ENCODE results near the gene ZSWIM1. TPM values are rescaled to one million over a fixed set of nuclear protein-coding genes. Genes with fewer than 3 reads are reported as not detected.

Gene ZSWIM1
- total and polyA plus RNA-seq, 10 of the 15 experiments (the other 5 are each of a cell fraction or from before 2014, with no cell fraction given) = 2.4 to 16.0 (median 9.8) TPM

GRCh38 chr20:45867819-45868176, 13.2 kb upstream of the ZSWIM1 start:
- ChIA-PET SMC1A (ENCODE audit: uncharacterized antibody, unreplicated experiment) (interaction anchor here (0.7 to 1.4 kb wide), 2 partner anchors 10 to 1639 kb away, joined by 3 to 5 read pairs; no protein-coding TSS in a partner anchor), POLR2A (no interaction called here), CTCF (interaction anchor here (1.4 kb wide), 1 partner anchor 13 kb away, joined by 3 read pairs; the partner anchor contains the start of gene ZSWIM1), RAD21 (ENCODE audit: unreplicated experiment) (no interaction called here)
- no peak for TF ChIP-seq PKNOX1 (IDR thresholded peaks at IDR 0.05)
- H2AFZ ChIP-seq (ENCODE audit: control insufficient read depth, low read depth, low read length) = no peak overlapping the region
- no peak overlapping the region for H3K27ac ChIP-seq (ENCODE audit: control insufficient read depth, insufficient read depth)
- intact Hi-C loops (cut with micrococcal nuclease; ENCODE audit: unreplicated experiment) = no loop called here
- no peak overlapping the region for H3K9ac ChIP-seq (ENCODE audit: control insufficient read depth, insufficient read depth, low read length)
- no peaks in the 10 kb centered on the region for H3K79me2 ChIP-seq (ENCODE audit: control insufficient read depth, insufficient read depth, low read length)
- H4K20me1 ChIP-seq (ENCODE audit: control insufficient read depth, insufficient read depth) = no peaks in the 10 kb centered on the region
- H3K4me3 ChIP-seq = no peak overlapping the region
- H3K4me1 ChIP-seq (ENCODE audit: control insufficient read depth, insufficient read depth, low read length) = no peaks in the 10 kb centered on the region
- ATAC-seq (no peak), DNase-seq (ENCODE audit: low read depth, low spot score) (no peak), FAIRE-seq (no peak)
- H3K27me3 ChIP-seq (replicated peaks in 1 of 2; ENCODE audit: control insufficient read depth in 2 of 2, insufficient read depth in 2 of 2, low read length in 1 of 2) = no peaks in the 10 kb centered on the region
- in situ Hi-C loops (cut with MboI) = no loop called here
- BruUV-seq (replicated peaks) = no TSS peak
- H3K4me2 ChIP-seq (ENCODE audit: control insufficient read depth, insufficient read depth) = no peak overlapping the region
- no peaks in the 10 kb centered on the region; a peak in 1 of 4 replicates for H3K36me3 ChIP-seq (ENCODE audit: control insufficient read depth in 2 of 2, insufficient read depth in 2 of 2, low read length in 1 of 2)
- H3K9me3 ChIP-seq (replicated peaks; ENCODE audit: control insufficient read depth, insufficient read depth, low read length) = no peaks in the 10 kb centered on the region

DNA sequence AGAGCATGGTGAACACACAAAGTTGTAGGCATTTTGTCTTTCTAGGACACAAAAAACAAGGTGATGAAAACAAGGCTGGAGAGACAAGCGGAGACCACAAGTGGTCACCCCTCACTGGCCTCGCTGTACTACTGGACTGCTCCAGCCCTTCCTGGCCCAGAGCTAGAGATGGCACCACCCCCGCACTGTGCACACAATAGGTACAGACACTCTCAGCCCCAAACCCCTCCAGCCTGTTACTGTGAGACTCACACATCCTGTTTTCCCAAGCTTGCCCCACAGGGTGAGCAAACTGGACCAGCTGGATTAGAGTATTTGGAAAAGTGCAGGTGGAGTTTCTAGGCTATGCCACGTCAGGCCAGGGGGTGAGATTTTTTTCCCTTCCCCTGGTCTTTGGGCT, 8.4 kb upstream of the ZSWIM1 start:
- FAIRE-seq = no peak
- ChIA-PET RAD21 (ENCODE audit: unreplicated experiment) (no interaction called here), CTCF (interaction anchor here (1.2 kb wide), 1 partner anchor 9 kb away, joined by 4 read pairs; the partner anchor contains the start of gene ZSWIM1)

More for the DNA sequence above, 8.4 kb upstream of the ZSWIM1 start:
- in situ Hi-C loops (cut with MboI) = no loop called here
- Histone ChIP-seq H3K27ac (ENCODE audit: control insufficient read depth, insufficient read depth) (no peak overlapping the region), H4K20me1 (ENCODE audit: control insufficient read depth, insufficient read depth) (no peaks in the 10 kb centered on the region), H3K36me3 (ENCODE audit: control insufficient read depth in 2 of 2, insufficient read depth in 2 of 2, low read length in 1 of 2) (peaks cover 0 to 2% of the 10 kb centered on the region in 2 experiments; a peak in 1 of 4 replicates), H3K27me3 (replicated peaks in 1 of 2; ENCODE audit: control insufficient read depth in 2 of 2, insufficient read depth in 2 of 2, low read length in 1 of 2) (no peaks in the 10 kb centered on the region), H3K9me3 (replicated peaks; ENCODE audit: control insufficient read depth, insufficient read depth, low read length) (no peaks in the 10 kb centered on the region), H3K79me2 (ENCODE audit: control insufficient read depth, insufficient read depth, low read length) (no peaks in the 10 kb centered on the region), H3K9ac (ENCODE audit: control insufficient read depth, insufficient read depth, low read length) (no peak overlapping the region), H3K4me3 (no peak overlapping the region), H2AFZ (ENCODE audit: control insufficient read depth, low read depth, low read length) (no peak overlapping the region), H3K4me2 (ENCODE audit: control insufficient read depth, insufficient read depth) (no peak overlapping the region), H3K4me1 (ENCODE audit: control insufficient read depth, insufficient read depth, low read length) (no peaks in the 10 kb centered on the region)
- DNase-seq (ENCODE audit: low read depth, low spot score) (no peak), ATAC-seq (no peak)
- no peak for TF ChIP-seq HDAC6 (IDR thresholded peaks at IDR 0.05; ENCODE audit: unreplicated experiment)
- no peak for TF ChIP-seq RELA (IDR thresholded peaks at IDR 0.05; ENCODE audit: borderline replicate concordance, partially characterized antibody)
- SMC1A ChIA-PET (ENCODE audit: uncharacterized antibody, unreplicated experiment) = interaction anchor here (0.5 to 1.5 kb wide), 4 partner anchors 8 to 346 kb away, joined by 3 to 6 read pairs (median 3); partner anchors contain the start of gene ZSWIM1
- 92% methylated on average over 4 of the region's 4 CpGs for WGBS (ENCODE audit: insufficient coverage, insufficient replicate concordance, low lambda C conversion rate, missing lambda C conversion rate)
- POLR2A ChIA-PET = interaction anchor here (1.4 to 1.7 kb wide), 4 partner anchors 8 to 16 kb away, joined by 3 to 4 read pairs (median 4); partner anchors contain the start of gene ZSWIM1
- BruUV-seq (replicated peaks) = no TSS peak
- intact Hi-C loops (cut with micrococcal nuclease; ENCODE audit: unreplicated experiment) = no loop called here

All from GM12878 (cell line).